Pancreas (tissue), 10 donors: Measurements from ENCODE around the gene ALKBH5. TPM values are rescaled to one million over a fixed set of nuclear protein-coding genes. Genes with fewer than 3 reads are reported as not detected.

Experiments used
- ATAC-seq, 4 donors: fragments of 200-7000 bp; cut with Tn5 transposase; one replicate each; pipeline versions ENCODE4 v1.8.0 to v1.9.1; 2020; ENCODE audit warnings: mild to moderate bottlenecking in 4 of 4, moderate library complexity in 4 of 4
- DNase-seq, 6 donors: peaks; one replicate each; pipeline ENCODE4 v3.0.0-alpha.2; 2020
- FAIRE-seq: peaks from 2 replicates; lab custom pipeline; 2012; peaks lifted over from hg19 to GRCh38; lab: Jason Lieb, UNC
- H3K27ac ChIP-seq, 4 donors: fragments of 200-600 bp; sonication (generic); 1 replicate in 3 of 4; 2 replicates in 1 of 4; pipeline versions ENCODE4 v1.5.0 to v1.8.0; 2020
- H3K27me3 ChIP-seq, 4 donors: fragments of 200-600 bp; one replicate each; pipeline ENCODE4 v1.8.0; 2021
- H3K36me3 ChIP-seq, 3 donors: fragments of 200-600 bp; sonication (generic) in 1 of 3; one replicate each; pipeline versions ENCODE4 v1.5.0 to v1.8.0; 2020 to 2021
- H3K4me1 ChIP-seq, 3 donors: fragments of 200-600 bp; one replicate each; pipeline ENCODE4 v1.8.0; 2021
- H3K4me3 ChIP-seq, 4 donors: fragments of 200-600 bp; sonication (generic) in 2 of 4; one replicate each; pipeline versions ENCODE4 v1.5.0 to v1.8.0; 2020 to 2021
- H3K9me3 ChIP-seq, 4 donors: fragments of 200-600 bp; one replicate each; pipeline ENCODE4 v1.8.0; 2021
- CTCF ChIP-seq, 4 donors: fragments of 200-600 bp; sonication (generic) in 3 of 4; IDR thresholded peaks; one replicate each; pipeline versions ENCODE4 v1.5.0 to v1.8.0; 2021; ENCODE audit warnings: antibody characterized with exemption in 4 of 4
- WGBS, 2 donors: extraction: QIAGEN DNeasy Blood & Tissue Kit; methylation state at CpG; one replicate each; pipeline ENCODE4 v1.1.7; 2013; 5-methylcytosine and 5-hydroxymethylcytosine counted together
- intact Hi-C, 3 donors: fragments of 100-400 bp; cut with DNase I; formaldehyde crosslinking; loops; one replicate each; pipeline versions ENCODE4 v1.11.1 to v1.14.2; 2022
- polyA plus RNA-seq, 2 donors: library from polyadenylated mRNA; stranded (reverse); fragments of 200-250 nt; gene quantifications; one replicate each; pipeline ENCODE4 v1.2.3, GENCODE V29; 2013
- total RNA-seq, 6 donors: library from RNA; stranded (reverse); fragmentation: NEBNext Ultra II Directional in 4 of 6; extraction: Animal tissue kit (Norgen Biotek cat#: 25700) in 4 of 6; gene quantifications; one replicate each; pipeline versions ENCODE4 v1.2.1 to v1.2.4, GENCODE V29; 2021 to 2023
- donor health status: healthy with polysubstance abuse.
- donor health status: DM: no; HTN: no; CAD: no; lungs with moderate emphysema.
- donor health status: DM: no; HTN: no; CAD: no.
- donor health status: control.
- donor health status: control.
- donor health status: Bipolar disorder and iron deficiency.
- donor health status: DM: yes; HTN: yes; CAD: no.
- donor health status: DM: no; HTN: no; CAD: no.
- donor health status: DM: no; HTN: no; CAD: no.
- donor health status: DM: yes; HTN: yes; CAD: no.

The ALKBH5 gene
- total and polyA plus RNA-seq, 8 donors, result 14.2 to 49.6 (median 40.2) TPM

GRCh38 chr17:18228176-18228682, 44.6 kb downstream of the ALKBH5 start:
- WGBS, 2 donors, result 79 to 88% methylated on average over 10 of the region's 10 CpGs
- Histone ChIP-seq H3K27me3 (no peaks in the 10 kb centered on the region), H3K4me1 (no peaks in the 10 kb centered on the region), H3K9me3 (no peaks in the 10 kb centered on the region), H3K4me3 (no peak overlapping the region), H3K36me3 (no peaks in the 10 kb centered on the region), H3K27ac (no peak overlapping the region)
- no peak for FAIRE-seq
- intact Hi-C loops, result no loop called here
- TF ChIP-seq CTCF (IDR thresholded peaks at IDR 0.05), result no peak
- ATAC-seq, result no peak
- no peak for DNase-seq

GRCh38 chr17:18229254-18229653, 45.6 kb downstream of the ALKBH5 start:
- ATAC-seq, result no peak
- no peaks in the 10 kb centered on the region for H3K4me1 ChIP-seq
- WGBS, 2 donors, result 81 to 87% methylated on average over 4 of the region's 4 CpGs
- intact Hi-C loops, result no loop called here
- H3K36me3 ChIP-seq, result no peaks in the 10 kb centered on the region
- no peak for TF ChIP-seq CTCF (IDR thresholded peaks at IDR 0.05)
- no peaks in the 10 kb centered on the region for H3K9me3 ChIP-seq
- no peaks in the 10 kb centered on the region for H3K27me3 ChIP-seq
- FAIRE-seq, result no peak
- no peak overlapping the region for H3K27ac ChIP-seq
- no peak overlapping the region for H3K4me3 ChIP-seq
- DNase-seq, result no peak

GRCh38 chr17:18229771-18230170, 46.1 kb downstream of the ALKBH5 start:
- no peak for ATAC-seq
- Histone ChIP-seq H3K36me3 (no peaks in the 10 kb centered on the region), H3K4me3 (no peak overlapping the region), H3K27me3 (no peaks in the 10 kb centered on the region), H3K4me1 (no peaks in the 10 kb centered on the region), H3K9me3 (no peaks in the 10 kb centered on the region), H3K27ac (no peak overlapping the region)
- intact Hi-C loops, result no loop called here
- DNase-seq, result no peak
- no peak for TF ChIP-seq CTCF (IDR thresholded peaks at IDR 0.05)
- WGBS, 2 donors, result 85 to 87% methylated on average over 7 of the region's 7 CpGs
- no peak for FAIRE-seq

GRCh38 chr17:18230288-18231141, 46.9 kb downstream of the ALKBH5 start:
- H3K27ac ChIP-seq, result no peak overlapping the region
- H3K9me3 ChIP-seq, result no peaks in the 10 kb centered on the region
- H3K4me3 ChIP-seq, result no peak overlapping the region
- FAIRE-seq (no peak), ATAC-seq (no peak), DNase-seq (peak in 1 of 6 donors; percentile 50)
- H3K27me3 ChIP-seq, result no peaks in the 10 kb centered on the region
- 78 to 80% methylated on average over 12 to 14 of the region's 14 CpGs for WGBS, 2 donors
- H3K36me3 ChIP-seq, result no peaks in the 10 kb centered on the region
- intact Hi-C loops, result no loop called here
- no peak for TF ChIP-seq CTCF (IDR thresholded peaks at IDR 0.05)
- no peaks in the 10 kb centered on the region for H3K4me1 ChIP-seq

GRCh38 chr17:18231164-18231563, 47.5 kb downstream of the ALKBH5 start:
- Histone ChIP-seq H3K4me3 (no peak overlapping the region), H3K9me3 (no peaks in the 10 kb centered on the region), H3K27ac (no peak overlapping the region), H3K36me3 (no peaks in the 10 kb centered on the region), H3K27me3 (no peaks in the 10 kb centered on the region), H3K4me1 (no peaks in the 10 kb centered on the region)
- FAIRE-seq (no peak), DNase-seq (no peak), ATAC-seq (peak in 2 of 4 donors; percentile 31 to 48)
- intact Hi-C loops, result no loop called here
- WGBS, 2 donors, result 70 to 74% methylated on average over 9 of the region's 9 CpGs
- TF ChIP-seq CTCF (IDR thresholded peaks at IDR 0.05), result no peak
